ENCODE data around the gene RGS16.

RGS16 gene

GRCh38 chr1:182570611-182570970 lies 33.6 kb downstream of the RGS16 start:
- DNase-seq = no peak

- DNase-seq = no peak
These were observed 34.1 kb downstream of the RGS16 start for GRCh38 chr1:182569939-182570610.

DNA sequence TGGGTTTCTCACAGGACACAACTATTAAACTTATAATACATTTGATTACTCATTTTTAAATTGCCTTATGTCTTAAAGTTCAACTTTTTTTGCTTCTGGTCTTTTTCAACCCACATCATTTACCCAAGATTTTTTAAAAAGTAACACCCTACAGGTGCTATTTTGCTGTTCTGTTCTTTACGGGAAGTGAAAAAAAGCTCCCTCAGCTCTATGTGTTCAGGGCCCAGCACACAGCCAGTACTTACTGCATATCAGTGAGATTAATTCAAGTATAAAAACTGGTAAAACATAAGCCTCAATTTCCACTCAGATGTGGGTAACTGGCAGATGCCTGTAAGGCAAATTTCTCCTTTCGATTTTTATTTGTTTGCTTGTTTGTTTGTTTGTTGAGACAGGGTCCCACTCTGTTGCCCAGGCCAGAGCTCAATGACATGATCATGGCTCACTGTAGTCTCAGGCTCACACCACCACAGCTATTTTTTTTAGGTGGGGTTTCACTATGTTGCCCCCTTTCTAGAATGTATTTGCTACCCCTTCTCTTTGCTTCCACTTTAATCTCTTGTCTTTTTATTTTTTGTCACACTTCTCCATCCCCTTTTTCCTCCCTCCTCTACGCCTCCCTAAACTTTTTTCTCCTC lies 35.4 kb downstream of the RGS16 start:
- no peak for DNase-seq

- no peak for DNase-seq
These were observed 36.6 kb downstream of the RGS16 start for GRCh38 chr1:182567629-182568028.

DNA sequence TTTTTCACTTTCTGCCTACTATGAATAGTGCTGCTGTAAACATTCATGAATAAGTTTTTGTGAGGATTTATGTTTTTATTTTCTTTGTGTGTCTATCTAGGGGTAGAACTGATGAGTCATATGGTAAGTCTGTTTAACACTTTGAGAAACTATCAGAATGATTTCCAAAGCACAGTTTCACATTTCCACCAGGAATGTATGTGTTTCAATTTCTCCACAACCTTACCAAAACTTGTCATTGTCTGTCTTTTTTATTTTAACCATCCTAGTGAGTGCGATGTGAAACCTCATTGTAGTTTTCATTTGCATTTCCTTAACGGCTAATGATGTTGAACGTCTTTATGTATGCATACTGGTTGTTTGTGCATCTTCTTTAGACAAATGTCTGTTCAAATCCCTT lies 38.7 kb downstream of the RGS16 start:
- no peak for DNase-seq

GRCh38 chr1:182564406-182565004 lies 39.7 kb downstream of the RGS16 start:
- DNase-seq = no peak

DNA sequence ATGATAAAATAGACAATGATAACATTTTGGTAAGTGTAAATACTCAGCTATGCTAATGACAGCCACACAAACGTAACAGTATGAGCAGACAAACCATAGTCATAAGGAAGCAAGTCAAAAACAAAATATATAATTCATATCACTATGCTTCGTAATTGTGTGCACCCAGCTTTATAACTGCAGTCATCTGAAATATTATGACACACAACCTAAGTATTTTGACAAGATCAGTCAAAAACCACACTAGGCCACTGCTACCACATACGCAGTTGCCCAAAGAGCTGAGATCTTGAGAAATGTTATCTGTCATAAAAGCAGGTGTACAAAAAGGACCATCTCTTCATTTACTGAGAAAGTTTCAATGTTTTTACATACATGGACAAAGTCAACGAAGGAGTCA lies 41.1 kb downstream of the RGS16 start:
- DNase-seq = no peak

DNA sequence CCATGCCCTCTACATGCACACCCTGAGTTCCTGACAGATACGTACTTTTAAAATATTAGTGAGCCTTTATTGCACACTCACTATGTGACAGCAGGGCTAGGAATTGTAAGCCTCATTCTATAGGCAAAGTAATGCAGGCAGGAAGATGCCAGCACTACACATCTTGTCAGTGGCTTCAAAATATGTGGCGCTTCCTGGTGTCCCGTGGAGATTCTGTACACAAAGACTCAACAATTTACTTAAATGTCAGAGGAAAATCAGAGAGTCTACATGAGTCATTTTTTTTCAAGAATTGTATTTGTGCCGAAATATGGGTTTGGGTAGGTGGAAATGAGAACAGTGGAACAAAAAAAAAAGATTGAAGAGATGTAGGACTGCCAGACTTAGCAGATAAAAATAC lies 42.7 kb downstream of the RGS16 start:
- no peak for DNase-seq

GRCh38 chr1:182560392-182560984 lies 43.7 kb downstream of the RGS16 start:
- no peak for DNase-seq

DNA sequence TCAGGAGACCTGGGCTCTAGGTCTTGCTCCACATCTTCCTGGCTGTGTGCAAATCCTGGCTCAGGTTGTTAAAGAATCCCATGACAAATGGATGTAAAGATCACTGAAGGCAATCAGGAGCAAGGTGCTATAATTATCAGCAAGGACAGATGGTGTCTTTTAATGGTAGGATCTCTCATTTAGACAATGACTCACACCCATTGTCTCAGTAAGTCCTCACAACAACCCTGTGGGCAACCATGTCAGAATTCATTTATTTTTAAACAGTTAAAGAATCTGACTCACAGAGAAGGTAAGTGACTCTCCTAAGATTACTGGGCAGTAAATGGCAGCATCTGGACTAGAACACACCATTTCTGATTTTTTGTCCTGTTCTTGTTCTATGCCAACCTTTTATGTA lies 47.9 kb downstream of the RGS16 start:
- DNase-seq = no peak

- no peak for DNase-seq
These were observed 48.7 kb downstream of the RGS16 start for GRCh38 chr1:182555493-182555892.

- DNase-seq = no peak
These were observed 51.7 kb downstream of the RGS16 start for GRCh38 chr1:182552527-182552926.

- no peak for DNase-seq
These were observed 54.4 kb downstream of the RGS16 start for GRCh38 chr1:182549811-182550210.

GRCh38 chr1:182549346-182549745 lies 54.8 kb downstream of the RGS16 start:
- DNase-seq = no peak

All from femur (tissue), 1 donor.